Gastrocnemius medialis (tissue), 4 donors: ENCODE results near the gene DUSP19. TPM values are rescaled to one million over a fixed set of nuclear protein-coding genes. Genes with fewer than 3 reads are reported as not detected.

Experiments used
- ATAC-seq, 2 donors: fragments of 150-250 bp; one replicate each; pipeline ENCODE4 v1.9.1; 2016
- DNase-seq, 2 donors: peaks; one replicate each; pipeline ENCODE4 v3.0.0-alpha.2; 2019
- H3K27ac ChIP-seq, 4 donors: fragments of 200-600 bp; sonication (generic); 1 replicate in 1 of 4; 2 replicates in 3 of 4; pipeline ENCODE4 v1.5.1; 2016 to 2018; ENCODE audit warnings: mild to moderate bottlenecking in 2 of 4, moderate library complexity in 1 of 4
- H3K27me3 ChIP-seq, 3 donors: fragments of 200-600 bp; sonication (generic) in 2 of 3; 1 replicate in 1 of 3; 2 replicates in 2 of 3; pipeline versions ENCODE4 v1.5.1 to v1.6.0; 2016 to 2019; ENCODE audit warnings: mild to moderate bottlenecking in 1 of 3, moderate library complexity in 1 of 3
- H3K36me3 ChIP-seq, 2 donors: fragments of 200-600 bp; sonication (generic) in 1 of 2; one replicate each; pipeline ENCODE4 v1.5.1; 2017 to 2018
- H3K4me1 ChIP-seq, 2 donors: fragments of 200-600 bp; sonication (generic) in 1 of 2; one replicate each; pipeline ENCODE4 v1.5.1; 2016 to 2017; ENCODE audit warnings: mild to moderate bottlenecking in 2 of 2
- H3K4me3 ChIP-seq, 4 donors: fragments of 200-600 bp; sonication (generic) in 3 of 4; 1 replicate in 1 of 4; 2 replicates in 3 of 4; pipeline ENCODE4 v1.5.1; 2016 to 2019; ENCODE audit warnings: mild to moderate bottlenecking in 2 of 4
- H3K9me3 ChIP-seq, 3 donors: fragments of 200-600 bp; sonication (generic) in 2 of 3; 1 replicate in 1 of 3; 2 replicates in 2 of 3; pipeline ENCODE4 v1.5.1; 2016 to 2019
- CTCF ChIP-seq, 5 experiments: fragments of 450-650 bp in 3 of 5; fragments of 200-600 bp in 2 of 5; sonication (generic) in 2 of 5; IDR thresholded peaks in 4 of 5; conservative IDR thresholded peaks in 1 of 5; 1 replicate in 4 of 5; 2 replicates in 1 of 5; pipeline ENCODE4 v1.5.1; 2016 to 2019; ENCODE audit warnings: antibody characterized with exemption in 5 of 5, mild to moderate bottlenecking in 3 of 5, moderate library complexity in 3 of 5
- POLR2A ChIP-seq, 2 donors: fragments of 450-650 bp; IDR thresholded peaks; one replicate each; pipeline ENCODE4 v1.6.1; 2017; ENCODE audit warnings: antibody characterized with exemption in 2 of 2, mild to moderate bottlenecking in 2 of 2, moderate library complexity in 2 of 2
- in situ Hi-C, 4 donors: fragments of 200-750 bp; cut with MboI; loops; one replicate each; pipeline versions ENCODE4 v1.15.0 to v1.8.0; 2017; ENCODE audit warnings: low sequenced_read_pairs in 4 of 4
- intact Hi-C: fragments of 100-400 bp; cut with DNase I; formaldehyde crosslinking; loops from one replicate; pipeline ENCODE4 v1.15.1; 2023; ENCODE audit warnings: low total_unique reads
- total RNA-seq, 4 donors: library from RNA; depleted of rRNA; stranded (reverse); fragments of >200 nt; gene quantifications; one replicate each; pipeline versions ENCODE4 v1.1.0 to v1.2.3, GENCODE V29; 2016

Gene DUSP19
- total RNA-seq = 1 to 10 TPM in 3 of 4 donors, under 1 TPM in 1; 0.47 to 5.9 (median 2.1) TPM

- no peaks in the 10 kb centered on the region for H3K36me3 ChIP-seq
- DNase-seq (peak; percentile 74 to 92), ATAC-seq (peak; percentile 99)
- H3K27ac ChIP-seq = peak within 1 kb of the TSS; percentile 78 to 84 (median 80)
- peak within 1 kb of the TSS; percentile 77 to 92 (median 88) for H3K4me3 ChIP-seq
- no peaks in the 10 kb centered on the region for H3K9me3 ChIP-seq
- H3K27me3 ChIP-seq = no peaks in the 10 kb centered on the region
- TF ChIP-seq CTCF (IDR thresholded peaks at IDR 0.05 in 4 of 5, conservative IDR thresholded peaks at IDR 0.05 in 1 of 5) = no peak
- peak; percentile 44 to 66 for TF ChIP-seq POLR2A (IDR thresholded peaks at IDR 0.05)
- H3K4me1 ChIP-seq = peaks cover 0 to 9% of the 10 kb centered on the region in 2 donors
- in situ Hi-C loops (loop anchor here in 1 of 4 donors (10.0 kb wide), 1 partner anchor 46 kb away; the partner anchor contains the start of gene NUP35), intact Hi-C loops (loop anchor here (1.0 kb wide), 2 partner anchors 40 to 46 kb away; partner anchors contain the start of genes NCKAP1 and NUP35)
Measured at GRCh38 chr2:183078464-183079138, at the start of gene DUSP19. TSS of gene DUSP19 (plus strand) at chr2:183078747. CDS start at chr2:183078934, 187 bp downstream.

DNA sequence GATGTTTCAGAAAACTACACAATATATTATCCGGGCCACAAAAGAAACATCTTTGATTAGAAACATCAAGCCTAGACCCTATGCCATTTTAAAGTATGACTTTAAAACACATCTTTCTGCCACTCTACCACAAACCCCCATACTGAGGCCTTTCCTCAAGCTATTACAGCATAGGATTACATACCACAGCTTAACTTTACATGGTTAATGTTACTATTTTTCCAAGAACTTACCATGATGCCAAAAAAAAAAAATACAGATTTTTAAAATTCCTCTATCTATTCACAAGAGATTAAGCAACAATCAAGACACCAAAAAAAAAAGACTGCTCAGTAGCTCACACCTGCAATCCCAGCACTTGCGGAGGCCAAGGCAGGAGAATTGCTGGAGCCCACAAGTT lies 49.3 kb upstream of the DUSP19 start:
- Histone ChIP-seq H3K36me3 (no peaks in the 10 kb centered on the region), H3K4me1 (peaks cover 92% of the 10 kb centered on the region in 2 donors), H3K9me3 (no peaks in the 10 kb centered on the region), H3K27me3 (no peaks in the 10 kb centered on the region), H3K4me3 (no peak overlapping the region), H3K27ac (peak overlapping the region in 1 of 4 donors; percentile 18)
- intact Hi-C loops = no loop called here
- in situ Hi-C loops = no loop called here
- no peak for DNase-seq
- TF ChIP-seq CTCF (IDR thresholded peaks at IDR 0.05 in 4 of 5, conservative IDR thresholded peaks at IDR 0.05 in 1 of 5) (no peak), POLR2A (IDR thresholded peaks at IDR 0.05) (no peak)
- ATAC-seq = no peak

GRCh38 chr2:183031911-183032794 lies 46.4 kb upstream of the DUSP19 start:
- Histone ChIP-seq H3K27ac (peak overlapping the region; percentile 66 to 98 (median 96)), H3K4me3 (peak overlapping the region in 1 of 4 donors; percentile 12), H3K9me3 (no peaks in the 10 kb centered on the region), H3K36me3 (no peaks in the 10 kb centered on the region), H3K4me1 (peaks cover 86 to 89% of the 10 kb centered on the region in 2 donors), H3K27me3 (no peaks in the 10 kb centered on the region)
- in situ Hi-C loops = no loop called here
- DNase-seq = no peak
- TF ChIP-seq POLR2A (IDR thresholded peaks at IDR 0.05) (no peak), CTCF (IDR thresholded peaks at IDR 0.05 in 4 of 5, conservative IDR thresholded peaks at IDR 0.05 in 1 of 5) (no peak)
- intact Hi-C loops = loop anchor here (10.0 kb wide), 1 partner anchor 167 kb away; the partner anchor contains the start of gene FRZB
- ATAC-seq = peak; percentile 31 to 63

DNA sequence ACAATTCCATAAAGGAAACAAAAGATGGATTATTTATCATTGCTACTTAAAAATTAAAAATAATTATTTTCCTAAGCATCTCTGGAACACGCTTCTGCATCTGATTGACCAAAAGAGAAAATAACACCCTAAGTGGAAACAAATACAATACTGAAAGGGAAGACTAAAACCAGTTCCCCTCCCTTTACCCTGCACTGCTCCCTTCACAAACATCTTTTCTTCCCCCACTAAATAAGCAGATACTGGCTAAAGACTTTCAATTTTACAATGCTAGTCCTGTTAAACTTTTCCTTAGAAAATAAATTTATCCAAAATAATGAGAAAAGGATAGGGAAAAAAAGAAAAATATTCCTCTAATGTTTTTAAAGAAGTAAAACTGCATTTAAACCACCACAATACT lies 44.6 kb upstream of the DUSP19 start:
- intact Hi-C loops = loop anchor here (10.0 kb wide), 1 partner anchor 169 kb away; the partner anchor contains the start of gene FRZB
- ATAC-seq (no peak), DNase-seq (no peak)
- Histone ChIP-seq H3K36me3 (no peaks in the 10 kb centered on the region), H3K4me1 (peaks cover 78% of the 10 kb centered on the region in 2 donors), H3K4me3 (peak overlapping the region in 1 of 4 donors; percentile 8), H3K27ac (peak overlapping the region; percentile 96 to 99 (median 97)), H3K27me3 (no peaks in the 10 kb centered on the region), H3K9me3 (no peaks in the 10 kb centered on the region)
- no peak for TF ChIP-seq CTCF (IDR thresholded peaks at IDR 0.05 in 4 of 5, conservative IDR thresholded peaks at IDR 0.05 in 1 of 5)
- in situ Hi-C loops = no loop called here
